ENCODE data around the gene RPTOR.

- TF ChIP-seq EZH2 (IDR thresholded peaks at IDR 0.05; ENCODE audit: borderline replicate concordance, insufficient read depth, low read length, poor library complexity, severe bottlenecking) (no peak), CTCF (IDR thresholded peaks at IDR 0.05; ENCODE audit: poor library complexity, severe bottlenecking) (no peak), EP300 (conservative IDR thresholded peaks at IDR 0.05; ENCODE audit: poor library complexity, severe bottlenecking) (no peak), RAD21 (conservative IDR thresholded peaks at IDR 0.05) (no peak), POLR2AphosphoS5 (IDR thresholded peaks at IDR 0.05) (no peak), REST (IDR thresholded peaks at IDR 0.05; ENCODE audit: borderline replicate concordance) (no peak), MXI1 (conservative IDR thresholded peaks at IDR 0.05; ENCODE audit: poor library complexity, severe bottlenecking) (no peak), TAF1 (IDR thresholded peaks at IDR 0.05; ENCODE audit: low read depth) (no peak), SMC3 (conservative IDR thresholded peaks at IDR 0.05; ENCODE audit: poor library complexity) (no peak)
Observed at GRCh38 chr17:80939151-80940145, 394.8 kb downstream of the RPTOR start.
